ENCODE measurements around the gene FBXW4. TPM values are rescaled to one million over a fixed set of nuclear protein-coding genes. Genes with fewer than 3 reads are reported as not detected.

The FBXW4 gene
- total RNA-seq, 6 experiments from 2014 or later, result 15.1 to 29.5 (median 25.6) TPM

DNA sequence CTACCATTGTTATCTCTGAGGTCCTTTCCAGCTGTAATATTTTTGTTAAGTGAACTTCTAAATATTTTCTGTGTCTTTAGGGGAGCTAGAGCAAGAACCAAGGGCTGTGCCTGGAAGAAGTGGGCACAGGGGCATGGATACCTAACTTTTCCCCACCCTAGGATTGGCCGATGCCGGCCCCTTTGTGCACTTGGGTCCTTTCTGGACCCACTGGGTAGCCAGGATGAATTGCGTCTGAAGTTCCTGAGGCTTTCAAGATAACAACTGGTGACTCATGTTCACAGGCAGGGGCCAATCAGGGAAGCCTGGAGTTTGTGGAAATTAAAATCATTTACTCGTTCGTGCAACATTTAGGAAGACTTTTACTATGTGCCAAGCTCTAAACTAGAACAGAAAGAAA lies 106.1 kb downstream of the FBXW4 start:
- Histone ChIP-seq H3K27me3 (no peaks in the 10 kb centered on the region), H3K4me1 (peaks cover 0 to 10% (median 0%) of the 10 kb centered on the region in 4 donors), H3K36me3 (peaks cover 0 to 6% (median 0%) of the 10 kb centered on the region in 4 donors), H3K4me3 (peak overlapping the region; percentile 69 to 99 (median 82)), H3K9me3 (no peaks in the 10 kb centered on the region), H3K27ac (no peak overlapping the region)
- WGBS (ENCODE audit: insufficient coverage, low coverage, low lambda C conversion rate, missing lambda C conversion rate), result 84% methylated on average over 5 of the region's 5 CpGs
- DNase-seq (no peak), ATAC-seq (no peak)
- TF ChIP-seq POLR2A (IDR thresholded peaks at IDR 0.05) (no peak), CTCF (IDR thresholded peaks at IDR 0.05) (no peak)
- intact Hi-C loops (cut with DNase I), result no loop called here

- peaks cover 0 to 9% (median 0%) of the 10 kb centered on the region in 4 donors for H3K36me3 ChIP-seq
- TF ChIP-seq CTCF (IDR thresholded peaks at IDR 0.05), result no peak
- no peak for TF ChIP-seq POLR2A (IDR thresholded peaks at IDR 0.05)
- peak; percentile 98 to 99 (median 98) for DNase-seq
- H3K4me1 ChIP-seq, result peaks cover 0 to 10% (median 0%) of the 10 kb centered on the region in 4 donors
- intact Hi-C loops (cut with DNase I), result no loop called here
- peak; percentile 96 to 99 (median 98) for ATAC-seq
- H3K27ac ChIP-seq, result peak within 1 kb of the TSS; percentile 16 to 35 (median 28)
- H3K4me3 ChIP-seq, result peak within 1 kb of the TSS; percentile 69 to 99 (median 82)
- no peaks in the 10 kb centered on the region for H3K9me3 ChIP-seq
- no peaks in the 10 kb centered on the region for H3K27me3 ChIP-seq
- 0% methylated on average over 14 of the region's 50 CpGs for WGBS (ENCODE audit: insufficient coverage, low coverage, low lambda C conversion rate, missing lambda C conversion rate)
Observed at GRCh38 chr10:101587725-101588653, 107.0 kb downstream of the FBXW4 start, which contains the start of the genes DPCD and POLL. TSS of gene DPCD (plus strand) at chr10:101588321. CDS start at chr10:101588337, 16 bp downstream. TSS of gene POLL (minus strand) at chr10:101588257. CDS start at chr10:101587360, 897 bp downstream.

DNA sequence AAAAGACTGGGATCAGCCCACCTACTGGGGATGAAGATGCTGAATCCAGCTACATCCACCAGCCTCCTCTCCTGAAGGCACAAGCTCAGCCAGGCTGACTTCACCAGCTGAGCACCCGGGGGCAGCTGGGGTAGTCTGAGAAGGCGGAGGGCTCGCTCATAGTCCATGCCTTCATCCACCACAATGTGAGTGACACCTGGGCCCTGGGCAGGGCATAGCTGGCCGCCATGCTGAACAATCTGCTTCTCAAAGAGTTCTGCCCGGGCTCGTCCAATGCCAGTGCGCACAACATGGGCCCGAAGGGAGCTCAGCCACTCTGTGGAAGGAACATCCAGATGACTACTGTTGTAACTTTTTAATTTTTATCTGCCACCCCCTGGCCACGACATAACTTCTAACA lies 109.1 kb downstream of the FBXW4 start:
- no peak for DNase-seq
- no peak overlapping the region for H3K27ac ChIP-seq
- H3K4me1 ChIP-seq, result peaks cover 0 to 10% (median 0%) of the 10 kb centered on the region in 4 donors
- H3K4me3 ChIP-seq, result no peak overlapping the region
- no peaks in the 10 kb centered on the region for H3K9me3 ChIP-seq
- peaks cover 0 to 9% (median 0%) of the 10 kb centered on the region in 4 donors for H3K36me3 ChIP-seq
- H3K27me3 ChIP-seq, result no peaks in the 10 kb centered on the region
- WGBS (ENCODE audit: insufficient coverage, low coverage, low lambda C conversion rate, missing lambda C conversion rate), result 97% methylated on average over 6 of the region's 9 CpGs
- TF ChIP-seq CTCF (IDR thresholded peaks at IDR 0.05), result no peak
- TF ChIP-seq POLR2A (IDR thresholded peaks at IDR 0.05), result no peak
- intact Hi-C loops (cut with DNase I), result no loop called here
- ATAC-seq, result no peak

GRCh38 chr10:101580486-101581399 lies 114.2 kb downstream of the FBXW4 start:
- Histone ChIP-seq H3K4me1 (no peaks in the 10 kb centered on the region), H3K27ac (no peak overlapping the region), H3K27me3 (no peaks in the 10 kb centered on the region), H3K4me3 (no peak overlapping the region), H3K9me3 (no peaks in the 10 kb centered on the region), H3K36me3 (peaks cover 0 to 24% (median 0%) of the 10 kb centered on the region in 4 donors)
- no peak for ATAC-seq
- DNase-seq, result no peak
- intact Hi-C loops (cut with DNase I), result no loop called here
- WGBS (ENCODE audit: insufficient coverage, low coverage, low lambda C conversion rate, missing lambda C conversion rate), result 88% methylated on average over 4 of the region's 10 CpGs
- TF ChIP-seq POLR2A (IDR thresholded peaks at IDR 0.05), result no peak
- TF ChIP-seq CTCF (IDR thresholded peaks at IDR 0.05), result no peak

All from right lobe of liver (tissue), 6 donors.